Femur (tissue), 1 donor: ENCODE measurements around the gene TMPO.
"Not testable (repeated sequence)": the region's sequence is repeated elsewhere in the genome, so short reads cannot be mapped to it uniquely, and the experiment has no call there.

ENCODE experiments used
- DNase-seq: peaks from one replicate; pipeline ENCODE4 v3.0.0-alpha.2; 2017

The TMPO gene, protein sequence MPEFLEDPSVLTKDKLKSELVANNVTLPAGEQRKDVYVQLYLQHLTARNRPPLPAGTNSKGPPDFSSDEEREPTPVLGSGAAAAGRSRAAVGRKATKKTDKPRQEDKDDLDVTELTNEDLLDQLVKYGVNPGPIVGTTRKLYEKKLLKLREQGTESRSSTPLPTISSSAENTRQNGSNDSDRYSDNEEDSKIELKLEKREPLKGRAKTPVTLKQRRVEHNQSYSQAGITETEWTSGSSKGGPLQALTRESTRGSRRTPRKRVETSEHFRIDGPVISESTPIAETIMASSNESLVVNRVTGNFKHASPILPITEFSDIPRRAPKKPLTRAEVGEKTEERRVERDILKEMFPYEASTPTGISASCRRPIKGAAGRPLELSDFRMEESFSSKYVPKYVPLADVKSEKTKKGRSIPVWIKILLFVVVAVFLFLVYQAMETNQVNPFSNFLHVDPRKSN

DNA sequence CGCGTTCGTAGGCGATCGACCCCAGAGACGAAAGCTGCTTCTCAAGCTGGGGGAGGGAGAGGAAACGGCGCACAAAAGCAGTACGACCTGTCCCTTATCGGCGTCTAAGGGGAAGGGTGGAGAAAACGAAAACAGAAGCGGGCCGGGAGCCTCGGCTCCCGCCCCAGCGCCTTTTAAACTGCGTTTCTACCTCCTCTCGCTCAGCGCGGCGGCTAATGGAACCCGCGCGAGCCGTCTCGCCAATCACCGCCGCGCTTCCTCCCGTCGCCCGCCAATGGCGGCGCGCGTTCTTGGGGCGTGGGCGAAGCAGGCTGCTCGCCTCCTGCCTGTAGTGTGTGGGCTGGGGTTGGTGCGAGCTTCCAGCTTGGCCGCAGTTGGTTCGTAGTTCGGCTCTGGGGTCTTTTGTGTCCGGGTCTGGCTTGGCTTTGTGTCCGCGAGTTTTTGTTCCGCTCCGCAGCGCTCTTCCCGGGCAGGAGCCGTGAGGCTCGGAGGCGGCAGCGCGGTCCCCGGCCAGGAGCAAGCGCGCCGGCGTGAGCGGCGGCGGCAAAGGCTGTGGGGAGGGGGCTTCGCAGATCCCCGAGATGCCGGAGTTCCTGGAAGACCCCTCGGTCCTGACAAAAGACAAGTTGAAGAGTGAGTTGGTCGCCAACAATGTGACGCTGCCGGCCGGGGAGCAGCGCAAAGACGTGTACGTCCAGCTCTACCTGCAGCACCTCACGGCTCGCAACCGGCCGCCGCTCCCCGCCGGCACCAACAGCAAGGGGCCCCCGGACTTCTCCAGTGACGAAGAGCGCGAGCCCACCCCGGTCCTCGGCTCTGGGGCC is at the start of gene TMPO:
Gene TMPO (plus strand): TSS at position 304 of the 824 bp plus-strand sequence. CDS start 278 bp downstream, at position 582.
- peak; percentile 98 for DNase-seq

DNA sequence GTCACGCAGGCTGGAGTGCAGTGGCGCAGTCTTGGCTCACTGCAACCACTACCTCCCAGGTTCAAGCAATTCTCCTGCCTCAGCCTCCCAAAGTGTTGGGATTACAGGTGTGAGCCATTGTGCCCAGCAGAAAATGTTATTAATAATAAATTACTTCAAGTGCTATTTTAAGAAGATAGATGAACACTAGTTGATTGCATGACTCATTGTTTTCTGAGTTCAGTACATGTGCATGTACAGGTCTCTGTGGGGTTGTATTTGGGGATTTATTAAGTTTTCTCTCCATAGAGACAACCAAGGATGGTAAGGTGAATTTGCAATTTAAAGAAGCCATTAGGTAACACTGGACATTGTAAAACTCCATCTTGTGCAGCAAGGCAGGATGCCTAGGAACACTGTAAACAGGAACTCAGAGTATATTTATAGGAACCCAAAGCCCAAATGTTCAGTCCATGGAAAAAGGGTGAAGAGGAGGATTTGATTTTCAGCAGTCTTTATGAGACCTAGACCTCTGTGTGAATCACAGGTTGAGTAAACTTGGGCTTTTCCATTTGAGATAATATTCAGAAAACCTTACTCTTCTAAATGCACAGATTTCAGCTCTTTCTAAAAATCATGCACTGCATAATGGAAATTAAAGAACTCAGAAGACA is 49.3 kb upstream of the TMPO start:
- no peak for DNase-seq

DNA sequence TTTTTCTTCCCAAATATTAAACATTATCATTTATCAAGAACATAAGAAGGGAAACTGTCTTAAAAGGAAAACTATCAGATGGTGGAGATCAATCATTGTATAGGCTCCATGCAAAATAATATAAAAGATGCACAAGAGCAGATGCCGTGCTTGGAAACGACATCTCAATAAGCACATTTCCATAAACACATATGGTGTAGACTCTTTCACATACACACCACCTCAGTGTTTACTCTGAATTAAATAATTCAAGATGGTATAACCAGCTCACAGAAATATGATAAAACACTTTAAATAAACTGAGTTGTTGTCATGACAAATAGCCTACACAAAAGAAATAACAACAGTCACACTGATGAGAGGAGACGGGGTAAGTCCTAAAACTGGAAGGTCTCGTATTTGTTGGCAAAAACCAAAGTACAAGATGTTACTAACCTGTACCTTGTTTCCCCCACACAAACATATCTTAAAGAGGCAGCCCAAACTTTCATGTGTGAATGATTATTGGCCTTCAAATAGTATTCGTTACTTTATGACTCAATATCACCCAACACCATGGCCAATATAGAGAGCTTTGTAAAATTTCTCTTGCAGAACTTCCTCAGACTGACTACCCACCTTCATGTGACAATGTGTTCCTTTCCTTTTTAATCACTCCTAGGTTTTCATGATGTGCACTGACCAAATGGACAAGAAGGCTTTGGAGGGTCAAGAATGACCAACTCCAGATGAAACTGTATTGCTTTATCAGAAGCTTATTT is 48.6 kb upstream of the TMPO start:
- no peak for DNase-seq

DNA sequence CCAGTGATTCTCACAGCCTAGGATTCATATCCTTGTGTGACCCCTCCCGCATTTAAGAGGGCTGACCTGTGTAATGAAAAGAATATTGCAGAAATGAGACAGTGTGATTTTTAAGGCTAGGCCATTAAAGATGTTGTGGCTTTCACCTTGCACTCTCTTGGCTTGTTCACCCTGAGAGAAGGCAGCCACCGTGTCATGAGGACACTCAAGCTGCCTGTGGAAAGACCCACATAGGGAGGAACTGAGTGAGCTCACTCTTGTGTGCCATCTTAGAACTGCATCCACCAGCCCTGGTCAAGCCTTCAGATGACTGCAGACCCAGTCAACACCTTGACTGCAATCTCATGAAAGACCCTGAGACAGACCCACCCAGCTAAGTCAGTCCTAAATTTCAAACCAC is 46.3 kb upstream of the TMPO start:
- DNase-seq: no peak

DNA sequence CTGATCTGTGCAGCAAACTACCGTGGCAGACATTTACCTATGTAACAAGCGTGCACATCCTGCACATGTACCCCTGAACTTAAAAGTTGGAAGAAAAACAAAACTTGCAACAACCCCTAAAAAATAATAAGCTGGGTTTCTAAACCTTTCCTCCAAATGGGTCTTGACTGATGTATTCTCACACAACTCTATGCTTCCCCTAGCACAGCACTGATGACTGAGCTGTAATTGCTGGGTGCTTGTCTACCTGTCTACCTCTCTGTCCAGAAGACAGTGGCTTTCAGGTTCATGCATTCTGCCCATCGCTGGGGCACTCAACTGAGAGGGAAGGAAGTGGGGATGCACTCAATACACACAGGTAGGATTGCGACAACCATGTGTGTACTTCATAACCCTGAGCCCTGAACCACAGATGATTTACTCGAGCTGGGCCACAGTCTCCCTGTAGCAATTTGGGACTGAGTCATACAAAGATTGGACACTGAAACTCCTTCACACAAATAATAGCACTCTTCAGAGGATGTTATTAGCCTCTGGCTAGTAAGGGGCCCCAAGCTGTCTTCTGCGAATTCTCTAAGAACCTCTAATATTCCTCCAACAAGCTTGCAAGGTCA is 44.8 kb upstream of the TMPO start:
- DNase-seq: no peak

DNA sequence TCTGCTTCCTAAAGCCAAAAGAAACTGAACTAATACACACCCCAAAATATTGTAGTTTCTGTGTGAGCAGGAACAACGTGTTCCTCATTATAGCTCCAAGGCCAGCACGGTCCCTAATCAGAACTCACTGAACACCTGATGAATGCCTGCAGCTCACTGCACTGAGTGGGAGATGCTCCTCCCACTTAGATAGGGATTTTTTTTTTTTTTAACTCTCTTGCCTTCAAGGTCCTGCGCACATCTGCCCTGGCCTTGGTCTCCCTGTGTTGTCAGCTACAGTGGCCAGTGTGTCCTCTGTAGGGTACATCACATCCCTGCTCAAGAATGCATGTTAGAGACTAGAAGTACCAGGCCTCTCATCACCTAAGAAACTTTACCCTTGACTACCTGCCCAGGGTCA is 44.3 kb upstream of the TMPO start:
- DNase-seq: no peak

DNA sequence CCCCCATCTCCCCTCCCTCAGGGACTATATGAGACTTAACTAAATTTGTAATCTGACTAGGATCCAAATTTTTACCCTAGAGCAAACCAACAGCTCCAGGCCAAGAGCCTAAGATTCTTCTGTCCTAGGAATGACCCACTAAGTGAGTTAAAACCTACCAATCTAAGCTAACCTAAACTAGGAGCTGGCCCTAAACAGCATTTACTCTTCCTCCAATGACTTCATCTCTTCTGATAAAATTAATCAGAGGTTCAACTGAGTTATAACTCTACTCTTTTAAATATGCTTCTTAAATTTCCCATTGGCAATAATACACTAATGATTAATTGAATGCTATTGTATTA is 39.9 kb upstream of the TMPO start:
- no peak for DNase-seq

DNA sequence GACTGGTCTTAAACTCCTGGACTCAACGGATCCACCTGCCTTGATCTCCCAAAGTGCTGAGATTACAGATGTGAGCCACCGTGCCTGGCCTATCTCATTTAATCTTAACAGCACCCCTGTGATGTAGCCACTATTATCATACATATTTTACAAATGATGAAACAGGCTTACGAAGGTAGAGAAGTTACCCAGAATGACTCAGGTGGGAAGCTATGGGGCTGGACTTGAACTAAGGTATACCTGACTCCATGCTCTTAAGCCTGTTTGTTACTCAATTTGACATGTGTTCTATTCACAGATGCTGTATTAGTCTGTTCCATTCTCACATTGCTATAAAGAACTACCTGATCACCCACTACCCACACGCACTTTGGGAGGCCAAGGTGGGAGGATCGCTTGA is 36.8 kb upstream of the TMPO start:
- DNase-seq: no peak

DNA sequence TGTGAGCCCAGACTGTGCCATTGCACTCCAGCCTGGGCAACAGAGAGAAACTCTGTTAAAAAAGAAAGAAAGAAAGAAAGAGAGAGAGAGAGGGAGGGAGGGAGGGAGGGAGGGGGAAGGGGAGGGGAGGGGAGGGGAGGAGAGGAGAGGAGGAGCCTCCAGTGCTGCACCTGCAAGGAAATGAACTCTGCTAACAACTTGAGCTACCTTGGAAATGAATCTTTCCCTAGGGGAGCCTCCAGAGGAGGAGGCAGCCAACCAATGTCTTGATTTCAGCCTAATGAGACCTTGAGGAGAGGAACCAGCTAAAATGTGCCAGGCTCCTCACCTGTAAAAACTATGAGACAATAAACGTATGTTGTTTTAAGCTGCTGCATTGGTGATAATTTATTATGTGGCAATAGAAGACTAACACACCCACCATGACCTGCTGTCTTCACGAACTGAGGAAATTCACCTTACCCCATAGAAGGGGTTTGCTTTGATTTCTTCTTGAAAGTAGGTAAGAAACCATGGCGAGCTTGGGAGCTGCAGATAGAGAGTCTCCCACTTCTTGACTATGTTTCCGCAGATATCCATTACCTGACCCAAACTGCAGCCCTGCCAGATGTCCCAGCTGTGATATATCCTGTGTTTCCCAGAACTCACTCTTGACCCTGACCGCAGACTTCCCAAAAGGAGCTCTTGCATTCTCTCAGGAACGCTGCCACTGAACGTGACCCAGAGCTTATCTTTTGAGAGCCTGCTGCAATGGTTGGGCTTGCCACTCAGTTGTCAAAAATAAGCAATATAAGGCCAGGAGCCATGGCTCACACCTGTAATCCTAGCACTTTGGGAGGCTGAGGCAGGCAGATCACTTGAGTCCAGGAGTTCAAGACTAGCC is 31.5 kb upstream of the TMPO start:
- no peak for DNase-seq

DNA sequence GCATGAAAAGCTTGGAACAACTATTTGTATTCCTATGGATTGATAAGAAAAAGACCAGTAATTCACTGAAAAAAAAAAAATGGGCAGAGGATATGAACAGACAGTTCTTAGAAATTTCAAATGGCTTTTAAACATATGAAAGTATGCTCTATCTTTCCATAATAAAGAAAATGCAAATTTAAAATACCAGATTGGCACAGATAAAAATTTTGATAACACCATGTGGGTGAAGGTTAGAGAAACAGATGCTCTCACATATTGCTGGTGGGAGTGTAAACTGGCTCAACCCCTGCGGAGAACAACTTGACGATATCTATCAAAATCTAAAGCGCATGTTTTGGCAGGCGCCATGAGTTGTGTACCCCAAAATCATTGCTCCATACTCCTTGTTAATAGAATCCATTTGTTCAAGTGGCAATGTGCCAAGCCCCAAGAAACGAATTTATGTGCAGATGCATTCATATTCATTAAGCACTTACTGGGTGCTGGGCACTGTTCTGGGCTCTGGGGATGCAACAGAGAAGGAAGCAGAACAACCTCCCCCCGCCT is 29.5 kb upstream of the TMPO start:
- DNase-seq: no peak

DNA sequence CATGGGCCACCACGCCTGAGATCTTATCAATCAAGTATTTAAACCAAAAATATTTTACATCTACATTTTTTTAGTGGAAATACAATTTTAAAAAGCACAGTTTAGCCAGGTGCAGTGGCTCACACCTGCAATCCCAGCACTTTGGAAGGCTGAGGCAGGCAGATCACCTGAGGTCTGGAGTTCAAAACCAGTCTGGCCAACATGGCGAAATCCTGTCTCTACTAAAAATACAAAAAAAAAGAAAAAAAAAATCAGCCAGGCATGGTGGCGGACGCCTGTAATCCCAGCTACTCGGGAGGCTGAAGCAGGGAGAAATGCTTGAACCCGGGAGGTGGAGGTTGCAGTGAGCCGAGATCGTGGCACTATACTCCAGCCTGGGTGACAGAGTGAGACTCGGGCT is 27.0 kb upstream of the TMPO start:
- not testable (repeated sequence) for DNase-seq

DNA sequence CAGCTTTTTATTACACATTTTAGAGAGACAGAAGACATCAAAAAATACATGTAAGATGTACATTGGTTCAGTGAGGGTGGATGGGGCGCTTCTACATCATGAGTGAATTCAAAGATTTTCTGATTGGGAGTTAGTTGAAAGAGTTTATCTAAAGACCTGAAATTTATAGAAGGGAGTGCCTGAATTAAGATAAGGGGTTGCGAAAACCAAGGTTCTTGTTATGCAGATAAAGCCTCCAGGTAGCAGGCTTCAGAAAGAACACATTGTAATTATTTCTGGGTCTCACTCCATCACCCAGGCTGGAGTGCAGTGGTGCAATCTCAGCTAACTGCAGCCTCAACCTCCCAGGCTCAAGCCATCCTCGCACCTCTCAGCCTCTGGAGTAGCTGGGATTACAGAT is 26.2 kb upstream of the TMPO start:
- DNase-seq: no peak

DNA sequence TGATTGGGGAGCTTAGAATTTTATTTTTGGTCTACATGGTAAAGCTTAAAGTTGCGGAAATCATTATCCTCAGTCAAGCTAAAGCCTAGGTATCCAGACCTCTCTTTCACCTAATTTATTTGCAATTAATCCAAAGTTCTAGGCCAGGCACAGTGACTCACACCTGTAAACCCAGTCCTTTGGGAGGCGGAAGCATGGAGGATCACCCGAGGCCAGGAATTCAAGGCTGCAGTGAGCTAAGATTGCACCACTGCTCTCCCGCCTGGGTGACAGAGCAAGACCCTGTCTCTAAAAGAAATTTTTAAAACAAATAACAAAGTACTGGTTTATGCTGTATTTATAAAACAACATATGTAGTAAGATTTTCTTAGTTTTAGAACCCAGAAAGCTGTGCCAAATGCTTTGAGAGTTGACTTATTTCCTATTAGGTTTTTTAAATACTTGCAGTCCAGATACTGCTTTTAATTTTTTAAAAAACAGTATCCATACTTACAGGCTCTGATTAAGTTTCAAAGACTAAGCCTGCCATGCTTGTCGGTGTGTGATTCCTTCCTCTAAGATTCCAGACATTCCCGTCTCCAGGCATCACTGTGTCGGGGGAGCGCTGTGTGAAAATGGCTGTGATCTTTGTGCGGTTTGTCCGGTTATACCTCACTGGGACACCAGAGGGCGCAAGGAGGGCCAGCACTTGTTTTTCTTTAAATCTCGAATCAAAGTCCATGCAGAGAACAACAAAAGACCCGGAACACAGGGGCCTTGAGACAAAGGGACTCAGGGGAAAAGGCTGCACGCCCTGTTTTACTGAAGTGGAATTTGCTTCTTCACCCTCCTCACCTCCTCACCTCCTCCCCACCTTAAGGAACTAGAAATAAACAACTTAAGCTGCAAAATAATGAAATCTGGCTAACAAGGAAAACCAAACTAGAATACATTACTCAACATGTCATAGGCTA is 24.6 kb upstream of the TMPO start:
- peak; percentile 93 for DNase-seq

DNA sequence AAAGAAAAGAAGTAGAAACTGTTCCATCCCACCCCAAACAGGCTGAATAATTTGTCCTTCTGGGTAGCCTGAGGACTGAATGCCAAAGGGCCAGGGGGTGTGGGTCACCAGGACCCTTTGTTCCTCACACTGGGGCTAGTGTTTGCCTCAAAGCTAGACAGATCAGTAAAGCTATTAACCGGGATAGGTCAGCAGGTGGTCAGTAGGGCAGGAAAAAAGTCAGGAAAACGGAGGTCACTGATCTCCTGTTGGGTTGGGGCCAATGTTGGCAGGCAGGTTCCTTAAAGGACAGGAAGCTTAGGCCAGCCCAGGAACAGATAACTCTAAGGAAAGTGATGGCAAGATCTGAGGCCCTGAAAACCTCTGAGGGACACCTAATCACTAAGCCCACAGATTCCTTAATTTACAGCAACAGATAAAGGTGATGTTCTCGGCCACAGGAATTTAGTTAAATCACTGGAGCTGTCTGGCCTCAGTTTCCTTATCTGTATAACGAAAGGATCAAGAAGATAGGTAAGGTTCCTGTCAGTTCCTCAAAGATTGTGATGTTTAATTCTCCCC is 22.7 kb upstream of the TMPO start:
- DNase-seq: no peak

DNA sequence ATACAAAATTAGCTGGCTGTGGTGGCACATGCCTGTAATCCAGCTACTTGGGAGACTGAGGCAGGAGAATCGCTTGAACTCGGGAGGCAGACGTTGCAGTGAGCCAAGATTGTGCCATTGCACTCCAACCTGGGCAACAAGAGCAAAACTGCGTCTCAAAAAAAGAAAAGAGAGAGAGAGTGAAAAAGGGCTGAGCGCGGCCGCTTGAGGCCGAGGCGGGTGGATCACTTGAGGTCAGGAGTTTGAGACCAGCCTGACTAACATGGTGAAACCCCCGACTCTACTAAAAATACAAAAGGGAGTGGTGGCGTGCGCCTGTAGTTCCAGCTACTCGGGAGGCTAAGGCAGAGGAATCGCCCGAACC is 14.1 kb upstream of the TMPO start:
- DNase-seq: not testable (repeated sequence)

DNA sequence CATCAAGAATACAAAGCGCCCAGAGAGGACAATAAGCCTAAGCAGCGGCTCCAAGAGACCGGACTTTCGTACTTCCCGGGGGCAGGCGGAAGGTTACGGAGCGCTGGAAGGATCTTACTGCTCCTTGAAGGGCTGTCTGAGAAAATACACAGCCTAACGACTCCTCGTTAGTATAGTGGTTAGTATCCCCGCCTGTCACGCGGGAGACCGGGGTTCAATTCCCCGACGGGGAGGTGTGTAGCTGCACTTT is 12.1 kb upstream of the TMPO start:
- DNase-seq: peak; percentile 96

DNA sequence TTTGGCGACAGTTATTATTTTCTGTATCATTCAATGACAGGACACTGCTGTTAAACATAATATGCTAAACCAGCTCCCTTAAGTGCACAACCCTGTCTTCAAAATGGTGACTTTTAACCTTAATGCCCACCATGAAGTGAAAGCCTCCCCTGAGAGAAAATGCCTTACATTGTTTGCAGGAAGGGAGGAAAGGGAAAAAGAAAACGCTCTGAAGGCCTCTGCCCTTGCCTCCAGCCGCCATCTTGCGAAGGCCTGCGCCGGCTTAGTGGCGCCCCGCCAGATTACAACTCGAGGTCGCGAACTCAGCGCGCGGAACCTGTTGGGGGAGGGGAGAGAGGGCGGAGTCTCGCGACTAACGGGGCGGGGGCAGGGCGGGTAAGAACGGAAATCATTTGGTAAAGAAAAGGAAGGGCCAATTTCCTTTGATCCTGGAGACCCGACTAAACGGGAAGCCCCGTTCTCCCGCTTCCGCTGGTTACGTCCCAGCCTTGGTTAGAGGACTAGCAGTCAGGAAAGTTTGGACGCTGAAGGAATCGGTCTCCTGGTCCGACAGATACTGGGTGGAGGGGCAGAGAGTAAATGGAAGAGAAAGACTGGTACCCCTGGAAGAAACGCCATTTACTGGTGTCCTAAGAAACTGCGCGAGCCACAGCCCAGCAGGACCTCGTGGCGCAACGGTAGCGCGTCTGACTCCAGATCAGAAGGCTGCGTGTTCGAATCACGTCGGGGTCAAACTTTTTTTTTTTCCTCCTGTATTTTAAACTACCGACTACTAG is 11.6 kb upstream of the TMPO start:
- DNase-seq: peak; percentile 96

DNA sequence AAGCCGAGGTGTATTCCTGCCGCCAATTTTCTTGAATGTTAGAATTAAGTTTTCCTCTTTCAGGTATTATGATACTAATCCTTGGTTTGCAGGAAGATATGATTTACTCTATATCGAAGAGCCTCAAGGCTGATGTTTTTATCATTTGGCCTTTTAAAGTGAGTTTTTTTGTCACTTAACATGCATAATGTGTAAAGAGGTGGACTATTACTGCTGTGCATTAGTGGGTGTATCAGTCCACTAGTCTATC is 11.1 kb upstream of the TMPO start:
- no peak for DNase-seq

DNA sequence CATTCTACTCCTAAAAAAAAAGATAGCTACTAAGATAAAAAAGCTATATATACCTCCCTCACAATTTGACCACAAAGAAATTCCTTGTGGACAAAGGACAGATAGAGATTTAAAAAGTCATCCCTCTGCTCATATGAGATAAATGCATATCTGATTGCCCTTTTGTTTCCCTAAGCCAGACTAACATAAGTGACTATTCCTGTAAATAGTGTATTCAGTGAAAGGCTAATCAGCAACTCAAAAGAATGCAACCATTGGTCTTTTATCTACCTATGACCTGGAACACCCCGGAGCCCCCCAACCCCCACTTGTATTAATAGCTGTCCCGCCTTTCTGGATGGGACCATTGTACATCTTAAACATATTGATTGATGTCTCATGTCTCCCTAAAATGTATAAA is 6.3 kb upstream of the TMPO start:
- no peak for DNase-seq
